G401 (cell line): ENCODE data around the gene ADAMTS17. TPM values are rescaled to one million over a fixed set of nuclear protein-coding genes. Genes with fewer than 3 reads are reported as not detected.

Source experiments
- DNase-seq: peaks from one replicate; pipeline ENCODE4 v3.0.0-alpha.2; 2015; ENCODE audit warnings: low spot score
- in situ Hi-C: cut with HindIII; loops from 2 replicates; pipeline ENCODE4 v1.10.0; 2016; ENCODE audit warnings: low sequenced_read_pairs, mixed read lengths
- total RNA-seq: library from RNA; depleted of rRNA; stranded (reverse); fragments of >200 nt; shearing (Covaris generic); gene quantifications from 2 replicates; pipeline ENCODE4 v1.2.3, GENCODE V29; 2014

The ADAMTS17 gene
- total RNA-seq, 1 experiment from 2014 or later = 1.3 TPM

GRCh38 chr15:100192097-100193080, 149.4 kb downstream of the ADAMTS17 start:
- DNase-seq = no peak
- in situ Hi-C loops = no loop called here

- no peak for DNase-seq
- in situ Hi-C loops = no loop called here
These were observed 150.6 kb downstream of the ADAMTS17 start for GRCh38 chr15:100191161-100191560.

- DNase-seq = no peak
- in situ Hi-C loops = no loop called here
These were observed 151.1 kb downstream of the ADAMTS17 start for GRCh38 chr15:100190675-100191074.

- in situ Hi-C loops = no loop called here
- no peak for DNase-seq
These were observed 151.9 kb downstream of the ADAMTS17 start for GRCh38 chr15:100189849-100190248.

- in situ Hi-C loops = no loop called here
- no peak for DNase-seq
These were observed 152.5 kb downstream of the ADAMTS17 start for GRCh38 chr15:100189319-100189718.

GRCh38 chr15:100187677-100188076, 154.1 kb downstream of the ADAMTS17 start:
- in situ Hi-C loops = no loop called here
- DNase-seq = no peak

GRCh38 chr15:100186960-100187359, 154.8 kb downstream of the ADAMTS17 start:
- DNase-seq = no peak
- in situ Hi-C loops = no loop called here

GRCh38 chr15:100186366-100186765, 155.4 kb downstream of the ADAMTS17 start:
- in situ Hi-C loops = no loop called here

GRCh38 chr15:100183921-100184495, 157.8 kb downstream of the ADAMTS17 start:
- in situ Hi-C loops = no loop called here
- DNase-seq = no peak

More at GRCh38 chr15:100186366-100186765, 155.4 kb downstream of the ADAMTS17 start:
- no peak for DNase-seq

GRCh38 chr15:100180921-100181320, 160.9 kb downstream of the ADAMTS17 start:
- in situ Hi-C loops = no loop called here
- no peak for DNase-seq

GRCh38 chr15:100175406-100176114, 166.2 kb downstream of the ADAMTS17 start:
- DNase-seq = no peak
- in situ Hi-C loops = no loop called here

- DNase-seq = no peak
- in situ Hi-C loops = no loop called here
These were observed 166.9 kb downstream of the ADAMTS17 start for GRCh38 chr15:100174904-100175275.

GRCh38 chr15:100174159-100174903, 167.4 kb downstream of the ADAMTS17 start:
- DNase-seq = no peak
- in situ Hi-C loops = no loop called here

- DNase-seq = no peak
- in situ Hi-C loops = no loop called here
These were observed 169.3 kb downstream of the ADAMTS17 start for GRCh38 chr15:100172356-100173024.

- in situ Hi-C loops = no loop called here
- DNase-seq = no peak
These were observed 170.4 kb downstream of the ADAMTS17 start for GRCh38 chr15:100171411-100171810.

- in situ Hi-C loops = no loop called here
- no peak for DNase-seq
These were observed 171.2 kb downstream of the ADAMTS17 start for GRCh38 chr15:100170291-100171210.

GRCh38 chr15:100169615-100170290, 172.0 kb downstream of the ADAMTS17 start:
- no peak for DNase-seq
- in situ Hi-C loops = no loop called here
